Measurements from ENCODE around the gene TMEM14B.
"Not testable (repeated sequence)": the region's sequence is repeated elsewhere in the genome, so short reads cannot be mapped to it uniquely, and the experiment has no call there.

TMEM14B gene

GRCh38 chr6:10747251-10747972 lies at the start of gene TMEM14B:
TSS of gene TMEM14B (plus strand) at chr6:10747805. CDS start at chr6:10749246, 1,441 bp downstream.
- peak; percentile 98 to 100 for DNase-seq (ENCODE audit: extremely low read depth in 1 of 2, low read depth in 1 of 2)

GRCh38 chr6:10713962-10714361 lies 33.6 kb upstream of the TMEM14B start:
- no peak for DNase-seq (ENCODE audit: extremely low read depth in 1 of 2, low read depth in 1 of 2)

GRCh38 chr6:10719296-10719963 lies 28.2 kb upstream of the TMEM14B start:
- DNase-seq (ENCODE audit: extremely low read depth in 1 of 2, low read depth in 1 of 2): no peak

GRCh38 chr6:10719964-10720264 lies 27.7 kb upstream of the TMEM14B start:
- DNase-seq (ENCODE audit: extremely low read depth in 1 of 2, low read depth in 1 of 2): no peak

- peak in 1 of 2 donors; percentile 42 for DNase-seq (ENCODE audit: extremely low read depth in 1 of 2, low read depth in 1 of 2)
Measured at GRCh38 chr6:10720265-10720959, 27.2 kb upstream of the TMEM14B start.

- DNase-seq (ENCODE audit: extremely low read depth in 1 of 2, low read depth in 1 of 2): not testable (repeated sequence)
Measured at GRCh38 chr6:10720960-10721849, 26.4 kb upstream of the TMEM14B start.

GRCh38 chr6:10721850-10722569 lies 25.6 kb upstream of the TMEM14B start:
- DNase-seq (ENCODE audit: extremely low read depth in 1 of 2, low read depth in 1 of 2): no peak

- DNase-seq (ENCODE audit: extremely low read depth in 1 of 2, low read depth in 1 of 2): no peak
Measured at GRCh38 chr6:10722570-10722819, 25.1 kb upstream of the TMEM14B start.

- DNase-seq (ENCODE audit: extremely low read depth in 1 of 2, low read depth in 1 of 2): peak; percentile 45 to 58
Measured at GRCh38 chr6:10722820-10723566, 24.6 kb upstream of the TMEM14B start, which contains the start of gene TMEM14C. TSS of gene TMEM14C (plus strand) at chr6:10723070. CDS start at chr6:10724614, 1,544 bp downstream.

- DNase-seq (ENCODE audit: extremely low read depth in 1 of 2, low read depth in 1 of 2): no peak
Measured at GRCh38 chr6:10723567-10723881, 24.1 kb upstream of the TMEM14B start.

GRCh38 chr6:10725044-10725443 lies 22.6 kb upstream of the TMEM14B start:
- no peak for DNase-seq (ENCODE audit: extremely low read depth in 1 of 2, low read depth in 1 of 2)

- no peak for DNase-seq (ENCODE audit: extremely low read depth in 1 of 2, low read depth in 1 of 2)
Measured at GRCh38 chr6:10725716-10726115, 21.9 kb upstream of the TMEM14B start.

GRCh38 chr6:10730254-10730653 lies 17.4 kb upstream of the TMEM14B start:
- no peak for DNase-seq (ENCODE audit: extremely low read depth in 1 of 2, low read depth in 1 of 2)

- no peak for DNase-seq (ENCODE audit: extremely low read depth in 1 of 2, low read depth in 1 of 2)
Measured at GRCh38 chr6:10733151-10733715, 14.4 kb upstream of the TMEM14B start.

GRCh38 chr6:10733863-10734262 lies 13.7 kb upstream of the TMEM14B start:
- DNase-seq (ENCODE audit: extremely low read depth in 1 of 2, low read depth in 1 of 2): no peak

GRCh38 chr6:10736731-10737130 lies 10.9 kb upstream of the TMEM14B start:
- no peak for DNase-seq (ENCODE audit: extremely low read depth in 1 of 2, low read depth in 1 of 2)

GRCh38 chr6:10740061-10740460 lies 7.5 kb upstream of the TMEM14B start:
- DNase-seq (ENCODE audit: extremely low read depth in 1 of 2, low read depth in 1 of 2): no peak

- DNase-seq (ENCODE audit: extremely low read depth in 1 of 2, low read depth in 1 of 2): not testable (repeated sequence)
Measured at GRCh38 chr6:10741643-10742042, 6.0 kb upstream of the TMEM14B start.

- DNase-seq (ENCODE audit: extremely low read depth in 1 of 2, low read depth in 1 of 2): no peak
Measured at GRCh38 chr6:10742251-10742650, 5.4 kb upstream of the TMEM14B start.

GRCh38 chr6:10743515-10743914 lies 4.1 kb upstream of the TMEM14B start:
- no peak for DNase-seq (ENCODE audit: extremely low read depth in 1 of 2, low read depth in 1 of 2)

Measured in activated CD8-positive, alpha-beta memory T cell treated with anti-CD3 and anti-CD28 coated beads for 1 hour (primary cell).